Aorta (tissue), 5 donors: ENCODE measurements around the gene ACP7. TPM values are rescaled to one million over a fixed set of nuclear protein-coding genes. Genes with fewer than 3 reads are reported as not detected.
A peak's percentile ranks its signal among the peaks of the same experiment; 100 is the strongest.

ENCODE experiments used
- ATAC-seq: fragments of 200-7000 bp; cut with Tn5 transposase; one replicate; pipeline ENCODE4 v1.9.1; 2022; ENCODE audit warnings: moderate library complexity; ENCODE audit not compliant: low FRiP score
- DNase-seq, 2 donors: peaks; one replicate each; pipeline ENCODE4 v3.0.0-alpha.2; 2020
- H3K27ac ChIP-seq, 2 donors: one replicate each; pipeline ENCODE4 v1.5.1; 2013; ENCODE audit warnings: low read length in 2 of 2, mild to moderate bottlenecking in 2 of 2, moderate library complexity in 2 of 2, control low read depth in 1 of 2, inconsistent platforms in 1 of 2, low read depth in 1 of 2
- H3K27me3 ChIP-seq, 2 donors: one replicate each; pipeline ENCODE4 v1.6.1; 2013; ENCODE audit warnings: control low read depth in 1 of 2, low read length in 1 of 2, mild to moderate bottlenecking in 1 of 2, moderate library complexity in 1 of 2; ENCODE audit not compliant: insufficient read depth in 2 of 2, control insufficient read depth in 1 of 2
- H3K36me3 ChIP-seq, 2 donors: one replicate each; pipeline ENCODE4 v1.6.1; 2013; ENCODE audit warnings: control low read depth in 1 of 2, low read length in 1 of 2, mild to moderate bottlenecking in 1 of 2; ENCODE audit not compliant: insufficient read depth in 2 of 2, control insufficient read depth in 1 of 2
- H3K4me1 ChIP-seq, 2 donors: one replicate each; pipeline ENCODE4 v1.6.1; 2013; ENCODE audit warnings: low read length in 2 of 2, control low read depth in 1 of 2, mild to moderate bottlenecking in 1 of 2, moderate library complexity in 1 of 2; ENCODE audit not compliant: insufficient read depth in 2 of 2, control insufficient read depth in 1 of 2
- H3K4me3 ChIP-seq, 2 donors: one replicate each; pipeline ENCODE4 v1.5.1; 2013; ENCODE audit warnings: low read length in 2 of 2, control low read depth in 1 of 2, mild to moderate bottlenecking in 1 of 2
- H3K9me3 ChIP-seq: one replicate; pipeline ENCODE4 v1.6.1; 2013; ENCODE audit warnings: mild to moderate bottlenecking, low read length; ENCODE audit not compliant: control insufficient read depth
- WGBS, 2 donors: extraction: QIAGEN DNeasy Blood & Tissue Kit; methylation state at CpG; one replicate each; pipeline ENCODE4 v1.1.7; 2013; 5-methylcytosine and 5-hydroxymethylcytosine counted together
- intact Hi-C, 2 donors: fragments of 100-400 bp; cut with DNase I; formaldehyde crosslinking; loops; one replicate each; pipeline versions ENCODE4 v1.14.2 to v1.15.0; 2022
- polyA plus RNA-seq, 2 donors: library from polyadenylated mRNA; stranded (reverse); fragments of 200-250 nt; gene quantifications; one replicate each; pipeline ENCODE4 v1.2.3, GENCODE V29; 2013
- total RNA-seq, 2 donors: library from RNA; stranded (reverse); fragmentation: NEBNext Ultra II Directional; extraction: Animal tissue kit (Norgen Biotek cat#: 25700); gene quantifications; one replicate each; pipeline ENCODE4 v1.2.1, GENCODE V29; 2021
- donor health status: healthy with polysubstance abuse.
- donor health status: Bipolar disorder and iron deficiency.
- donor health status: DM: no; HTN: no; CAD: no.
- donor health status: DM: no; HTN: no; CAD: no.
- donor health status: DM: yes; HTN: yes; CAD: no.

ACP7 gene
- total and polyA plus RNA-seq, 4 donors: not detected

DNA sequence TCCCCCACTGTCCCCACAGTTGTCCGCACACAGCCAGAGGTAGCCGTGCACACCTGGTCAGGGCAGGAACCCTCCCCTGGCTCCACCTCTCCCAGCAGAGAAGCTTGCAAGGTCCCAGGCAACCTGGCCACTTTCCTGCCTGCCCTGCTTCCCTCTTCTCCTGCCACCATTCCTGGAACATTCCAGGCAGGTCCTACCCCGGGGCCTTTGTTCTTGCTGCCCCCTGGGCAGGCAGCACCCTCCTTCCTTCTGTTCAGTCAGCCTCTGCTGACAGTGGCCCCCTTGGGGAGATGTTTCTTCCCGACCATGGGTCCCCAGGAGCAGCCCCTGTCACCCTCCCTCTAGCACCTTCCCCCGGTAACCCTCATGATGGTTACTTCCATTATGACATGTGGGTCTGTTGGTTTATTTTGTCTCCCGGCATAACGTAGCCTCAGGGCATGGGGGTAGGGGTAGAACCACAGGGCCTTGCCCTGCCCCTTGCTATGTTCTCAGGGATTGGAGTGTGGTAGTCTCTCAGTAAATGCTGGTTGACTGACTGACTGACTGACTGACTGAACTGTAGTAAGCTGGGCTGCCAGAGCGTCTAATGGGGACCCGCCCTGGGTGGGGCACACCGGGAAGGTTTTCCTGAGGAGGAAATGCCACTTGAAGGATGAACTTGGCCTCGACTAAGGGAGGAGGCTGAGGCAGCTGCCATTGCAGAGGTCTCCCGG, 52.2 kb downstream of the ACP7 start:
- no peaks in the 10 kb centered on the region for H3K9me3 ChIP-seq
- H3K36me3 ChIP-seq: no peaks in the 10 kb centered on the region
- DNase-seq (no peak), ATAC-seq (no peak)
- no peak overlapping the region for H3K27ac ChIP-seq
- intact Hi-C loops: no loop called here
- no peaks in the 10 kb centered on the region for H3K27me3 ChIP-seq
- H3K4me1 ChIP-seq: no peaks in the 10 kb centered on the region
- H3K4me3 ChIP-seq: no peak overlapping the region
- 79 to 81% methylated on average over 12 of the region's 12 CpGs for WGBS, 2 donors

DNA sequence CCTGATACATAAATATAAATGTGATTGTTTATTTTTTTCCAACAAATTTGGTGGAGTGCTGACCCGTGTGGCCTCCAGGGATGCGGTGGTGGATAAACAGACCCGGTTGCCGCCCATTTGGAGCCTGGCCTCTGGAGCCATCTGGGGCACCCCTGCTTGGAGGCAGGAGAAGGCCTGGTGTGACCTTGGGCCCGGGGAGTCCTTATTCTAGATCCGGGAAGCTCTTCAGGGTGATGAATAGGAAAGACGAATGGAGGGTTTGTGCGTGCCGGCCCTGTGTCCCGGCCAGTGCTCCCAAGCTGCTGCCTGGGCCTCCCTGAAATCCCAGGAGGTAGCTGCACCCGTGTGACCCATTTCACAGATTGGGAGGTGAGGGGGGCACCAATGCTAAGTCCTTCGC, 53.0 kb downstream of the ACP7 start:
- no peak for ATAC-seq

DNA sequence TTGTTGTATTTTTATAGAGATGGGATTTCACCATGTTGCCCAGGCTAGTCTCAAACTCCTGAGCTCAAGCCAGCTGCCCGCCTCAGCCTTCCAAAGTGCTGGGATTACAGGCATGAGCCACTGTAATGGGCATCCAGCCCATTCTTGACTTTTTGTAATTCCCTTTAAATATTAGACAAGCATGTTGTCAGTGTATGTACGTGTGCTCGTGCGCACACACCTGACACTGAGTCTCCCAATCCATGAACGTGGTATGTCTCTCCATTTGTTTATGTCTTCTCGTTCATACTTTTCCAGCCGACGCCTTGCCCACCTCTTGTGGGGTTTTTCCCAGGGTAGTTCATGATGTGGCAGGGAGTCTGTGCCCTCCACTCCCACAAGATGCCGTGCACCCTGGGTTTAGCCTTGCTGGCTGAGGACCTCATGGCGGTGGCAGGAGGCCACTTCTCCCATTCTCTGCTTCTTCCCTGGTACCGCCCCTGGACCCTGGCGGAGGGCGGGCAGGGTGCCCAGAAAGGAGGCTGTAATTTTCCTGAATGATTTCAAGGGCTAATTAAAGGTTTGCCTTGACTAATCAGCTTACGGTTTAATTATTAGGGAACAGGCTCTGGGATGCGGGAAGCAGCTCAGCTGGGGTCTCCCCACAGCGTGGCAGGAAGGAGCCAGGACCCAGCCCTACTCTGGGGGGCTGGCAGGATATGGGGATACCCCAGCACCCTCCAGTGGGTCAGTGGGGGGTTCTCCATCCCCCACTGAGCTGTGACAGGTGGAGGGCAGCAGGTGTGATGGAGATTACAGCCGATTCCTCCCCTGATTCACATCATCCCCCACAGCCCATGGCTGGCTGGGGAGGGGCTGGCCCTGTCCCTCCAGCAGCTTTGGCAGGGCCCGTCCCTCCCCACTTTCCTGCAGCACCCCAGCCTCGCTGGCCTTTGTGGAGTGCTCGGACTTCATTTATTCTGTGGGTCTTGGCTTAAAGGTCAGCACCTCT, 54.3 kb downstream of the ACP7 start:
- no peak for ATAC-seq
- no peak for DNase-seq
- Histone ChIP-seq H3K4me3 (no peak overlapping the region), H3K27ac (no peak overlapping the region), H3K9me3 (no peaks in the 10 kb centered on the region), H3K36me3 (no peaks in the 10 kb centered on the region), H3K27me3 (no peaks in the 10 kb centered on the region), H3K4me1 (no peaks in the 10 kb centered on the region)
- 87 to 90% methylated on average over 20 of the region's 20 CpGs for WGBS, 2 donors
- intact Hi-C loops: no loop called here

More for the DNA sequence above, 53.0 kb downstream of the ACP7 start:
- H3K4me3 ChIP-seq: no peak overlapping the region
- no peaks in the 10 kb centered on the region for H3K36me3 ChIP-seq
- H3K9me3 ChIP-seq: no peaks in the 10 kb centered on the region
- H3K27ac ChIP-seq: no peak overlapping the region
- intact Hi-C loops: no loop called here
- no peak for DNase-seq
- 82 to 83% methylated on average over 12 of the region's 12 CpGs for WGBS, 2 donors
- no peaks in the 10 kb centered on the region for H3K27me3 ChIP-seq
- H3K4me1 ChIP-seq: no peaks in the 10 kb centered on the region

DNA sequence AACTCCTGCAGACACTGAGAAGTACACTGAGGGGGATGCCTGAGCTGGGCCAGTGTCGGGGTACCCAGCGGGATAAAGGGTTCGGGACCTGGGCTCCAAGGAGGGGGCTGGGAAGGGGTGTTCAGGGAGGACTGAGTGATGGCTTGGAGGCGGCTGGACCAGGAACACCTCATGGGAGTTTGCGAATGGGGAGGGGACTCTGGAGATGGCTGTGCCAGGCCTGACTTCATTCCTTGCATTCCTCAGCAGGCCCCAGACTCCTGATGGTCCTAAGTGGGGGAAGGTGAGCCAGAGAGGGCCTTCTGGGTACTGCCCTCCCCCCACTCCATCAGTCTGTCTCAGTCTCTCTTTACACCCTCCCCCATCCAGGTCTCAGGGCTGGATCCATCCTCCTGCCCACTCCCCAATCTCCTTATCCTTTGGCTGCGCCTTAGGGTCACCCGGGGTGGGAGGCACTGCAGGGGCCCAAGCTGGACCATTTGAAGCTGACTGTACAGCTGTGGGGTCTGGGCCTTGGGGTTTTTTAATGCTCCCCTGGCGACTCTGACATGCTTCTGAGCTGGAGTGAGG, 55.2 kb downstream of the ACP7 start:
- peak; percentile 30 for ATAC-seq
- Histone ChIP-seq H3K4me1 (no peaks in the 10 kb centered on the region), H3K36me3 (no peaks in the 10 kb centered on the region), H3K27ac (no peak overlapping the region), H3K27me3 (no peaks in the 10 kb centered on the region), H3K9me3 (no peaks in the 10 kb centered on the region), H3K4me3 (no peak overlapping the region)
- intact Hi-C loops: no loop called here
- 53 to 56% methylated on average over 8 of the region's 8 CpGs for WGBS, 2 donors
- DNase-seq: no peak

DNA sequence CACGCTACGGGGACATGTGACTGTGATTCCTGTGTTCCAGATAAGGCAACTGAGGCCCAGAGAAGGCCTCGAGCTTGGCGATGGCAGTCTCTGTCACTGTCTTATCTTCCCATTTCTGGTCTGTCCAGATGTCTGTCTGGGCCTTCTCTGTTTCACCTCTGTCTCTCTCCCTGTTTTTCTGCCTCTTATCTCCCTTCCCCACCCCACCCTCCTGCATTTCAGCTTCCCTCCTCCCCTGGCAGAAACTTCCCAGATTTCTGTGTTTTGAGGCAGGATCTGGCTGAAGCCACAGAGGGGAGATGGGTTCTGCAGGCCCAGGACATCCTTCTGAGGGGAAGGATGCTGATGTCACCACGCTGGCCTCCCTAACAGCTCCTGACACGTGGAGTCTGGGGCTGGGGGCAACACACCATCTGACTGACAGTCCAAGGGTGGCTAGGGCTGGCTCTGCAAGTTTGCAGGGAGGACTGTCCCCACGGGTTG, 55.8 kb downstream of the ACP7 start:
- 17 to 25% methylated on average over 7 of the region's 7 CpGs for WGBS, 2 donors

DNA sequence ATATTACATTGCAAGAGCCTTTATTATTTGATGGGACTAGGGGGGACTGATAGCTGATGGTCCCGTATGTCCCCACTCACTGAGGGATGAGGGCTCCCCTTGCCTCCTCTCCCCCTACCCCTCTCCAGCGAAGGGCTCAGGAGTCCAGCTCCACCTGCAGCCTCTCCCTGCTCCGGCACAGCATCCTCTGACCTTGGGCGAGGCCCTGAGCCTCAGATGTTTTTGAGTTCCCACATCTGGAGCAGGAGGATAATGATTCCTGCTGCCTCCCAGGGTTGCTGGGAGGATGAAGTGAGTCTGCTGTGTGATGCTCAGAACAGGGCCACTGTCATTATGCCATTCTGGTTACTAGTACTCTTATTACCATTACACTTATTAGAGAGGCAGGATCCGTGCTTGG, 56.4 kb downstream of the ACP7 start:
- WGBS, 2 donors: 81 to 92% methylated on average over 5 of the region's 5 CpGs
- H3K4me1 ChIP-seq: no peaks in the 10 kb centered on the region
- intact Hi-C loops: no loop called here
- H3K36me3 ChIP-seq: no peaks in the 10 kb centered on the region
- no peak for DNase-seq
- no peak overlapping the region for H3K4me3 ChIP-seq
- H3K27me3 ChIP-seq: no peaks in the 10 kb centered on the region
- H3K27ac ChIP-seq: no peak overlapping the region
- no peaks in the 10 kb centered on the region for H3K9me3 ChIP-seq
- no peak for ATAC-seq

More for the DNA sequence above, 55.8 kb downstream of the ACP7 start:
- Histone ChIP-seq H3K9me3 (no peaks in the 10 kb centered on the region), H3K27ac (no peak overlapping the region), H3K27me3 (no peaks in the 10 kb centered on the region), H3K4me3 (no peak overlapping the region), H3K4me1 (no peaks in the 10 kb centered on the region), H3K36me3 (no peaks in the 10 kb centered on the region)
- intact Hi-C loops: no loop called here
- DNase-seq: no peak
- no peak for ATAC-seq

DNA sequence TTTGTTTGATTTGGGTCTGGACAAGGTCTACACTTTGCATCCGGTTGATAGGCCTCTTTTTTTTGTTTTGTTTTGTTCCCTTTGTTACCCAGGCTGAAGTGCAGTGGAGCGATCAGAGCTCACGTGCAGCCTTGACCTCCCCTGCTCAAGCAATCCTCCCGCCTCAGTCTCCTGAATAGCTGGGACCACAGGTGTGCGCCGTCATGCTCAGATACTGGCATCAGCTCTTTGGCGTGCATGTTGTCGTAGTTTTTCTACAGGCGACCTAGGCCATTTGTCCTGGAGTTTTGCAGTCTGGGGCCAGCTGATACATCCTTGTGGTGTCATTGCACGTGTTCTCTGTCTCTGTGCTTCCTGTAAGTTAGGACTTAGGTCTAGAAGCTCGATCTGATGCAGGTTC, 57.8 kb downstream of the ACP7 start:
- WGBS, 2 donors: 82 to 83% methylated on average over 11 of the region's 11 CpGs
- H3K4me1 ChIP-seq: no peaks in the 10 kb centered on the region

DNA sequence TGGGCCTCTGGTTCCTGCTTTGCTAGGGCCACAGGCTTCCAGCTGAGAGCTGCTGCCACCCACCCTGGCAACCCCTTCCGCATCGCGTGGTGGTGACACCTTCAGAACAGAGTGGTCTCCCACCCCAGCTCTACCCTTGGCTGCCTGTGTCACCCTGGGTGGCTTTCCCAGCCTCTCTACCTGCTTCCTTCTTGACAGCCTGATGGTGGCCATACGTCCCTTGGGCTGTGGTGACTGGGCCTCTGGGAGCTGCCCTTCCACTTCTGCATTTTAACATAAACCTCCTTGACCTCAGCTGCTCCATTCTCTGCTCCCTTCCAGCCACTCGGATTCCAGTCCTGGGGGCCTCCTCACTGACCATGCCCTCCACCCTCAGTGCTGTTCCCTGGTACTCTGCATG, 58.5 kb downstream of the ACP7 start:
- H3K4me1 ChIP-seq: no peaks in the 10 kb centered on the region
- 89 to 93% methylated on average over 5 of the region's 5 CpGs for WGBS, 2 donors

More for the DNA sequence above, 57.8 kb downstream of the ACP7 start:
- Histone ChIP-seq H3K4me3 (no peak overlapping the region), H3K27me3 (no peaks in the 10 kb centered on the region), H3K27ac (no peak overlapping the region), H3K36me3 (no peaks in the 10 kb centered on the region), H3K9me3 (no peaks in the 10 kb centered on the region)
- no peak for DNase-seq
- no peak for ATAC-seq
- intact Hi-C loops: no loop called here

More for the DNA sequence above, 58.5 kb downstream of the ACP7 start:
- ATAC-seq (no peak), DNase-seq (no peak)
- intact Hi-C loops: no loop called here
- no peak overlapping the region for H3K27ac ChIP-seq
- no peaks in the 10 kb centered on the region for H3K36me3 ChIP-seq
- no peaks in the 10 kb centered on the region for H3K27me3 ChIP-seq
- H3K4me3 ChIP-seq: no peak overlapping the region
- no peaks in the 10 kb centered on the region for H3K9me3 ChIP-seq
